Esophagus muscularis mucosa (tissue), 4 donors: ENCODE measurements around the gene IQCN.

Experiments
- CTCF ChIP-seq, 3 experiments: fragments of 200-600 bp in 2 of 3; fragments of 450-650 bp in 1 of 3; sonication (generic) in 2 of 3; IDR thresholded peaks; one replicate each; pipeline ENCODE4 v1.5.1; 2017 to 2019; ENCODE audit warnings: antibody characterized with exemption in 3 of 3, mild to moderate bottlenecking in 2 of 3, moderate library complexity in 1 of 3
- EP300 ChIP-seq: sonication (generic); formaldehyde crosslinking; IDR thresholded peaks from one replicate; pipeline ENCODE4 v1.6.1; 2017; ENCODE audit warnings: antibody characterized with exemption
- POLR2A ChIP-seq: fragments of 450-650 bp; IDR thresholded peaks from one replicate; pipeline ENCODE4 v1.6.1; 2017; ENCODE audit warnings: antibody characterized with exemption, moderate library complexity, mild to moderate bottlenecking, low read depth
- POLR2AphosphoS5 ChIP-seq, 2 donors: sonication (generic); formaldehyde crosslinking; IDR thresholded peaks; one replicate each; pipeline ENCODE4 v1.6.1; 2017; ENCODE audit warnings: antibody characterized with exemption in 2 of 2

GRCh38 chr19:18283338-18283737 lies 9.1 kb upstream of the IQCN start:
- TF ChIP-seq CTCF (IDR thresholded peaks at IDR 0.05), result no peak
- no peak for TF ChIP-seq POLR2AphosphoS5 (IDR thresholded peaks at IDR 0.05)
- no peak for TF ChIP-seq EP300
- no peak for TF ChIP-seq POLR2A
